HCT116 (cell line): ENCODE results near the gene SLC2A9. TPM values are rescaled to one million over a fixed set of nuclear protein-coding genes. Genes with fewer than 3 reads are reported as not detected.

ENCODE experiments used
- ATAC-seq: fragments of 200-7000 bp; cut with Tn5 transposase; 2 replicates; pipeline ENCODE4 v1.9.1; 2020; ENCODE audit warnings: mild to moderate bottlenecking, moderate library complexity
- BruUV-seq: library from RNA; stranded (reverse); fragments of 400-500 nt; replicated peaks from 2 replicates; lab custom pipeline; 2021; lab: Mats Ljungman, UMichigan
- CTCF ChIA-PET: fragments of 300-600 bp; sonication (Branson Sonifier 250); formaldehyde crosslinking; loops from one replicate; lab custom pipeline; 2021; ENCODE audit warnings: antibody characterized with exemption; lab: Charles Lee
- POLR2A ChIA-PET: fragments of 300-600, 350-600 bp; sonication (Branson Sonifier 250); formaldehyde crosslinking; loops from one replicate; lab custom pipeline; 2021; ENCODE audit warnings: antibody characterized with exemption; lab: Charles Lee
- RAD21 ChIA-PET, 2 experiments: fragments of 300-600 bp; sonication (Branson Sonifier 250); formaldehyde crosslinking; loops; one replicate each; lab custom pipeline; 2023; ENCODE audit warnings: low total read pairs in 2 of 2; ENCODE audit not compliant: uncharacterized antibody in 2 of 2, unreplicated experiment in 2 of 2, low non-redundant PET in 1 of 2; lab: Charles Lee
- DNase-seq: peaks from one replicate; pipeline ENCODE4 v3.0.0-alpha.2; 2010; ENCODE audit warnings: low read depth, low spot score
- H2AFZ ChIP-seq: fragments of 200-600 bp; shearing (Covaris generic), sonication (generic); 2 replicates; pipeline ENCODE4 v1.6.1; 2017; ENCODE audit warnings: low read depth, mixed run types, mixed read lengths, antibody characterized with exemption, low read length; ENCODE audit not compliant: poor library complexity, severe bottlenecking
- H3K27ac ChIP-seq: 2 replicates; pipeline ENCODE4 v1.5.1; 2012; ENCODE audit warnings: low read depth, low read length
- H3K27me3 ChIP-seq: fragments of 200-600 bp; sonication (generic); 2 replicates; pipeline ENCODE4 v1.6.1; 2016; ENCODE audit warnings: mixed run types, low read length, mixed read lengths; ENCODE audit not compliant: insufficient read depth
- H3K36me3 ChIP-seq, 2 experiments: fragments of 200-500 bp in 1 of 2; fragments of 200-600 bp in 1 of 2; sonication (Bioruptor generic) in 1 of 2; sonication (generic) in 1 of 2; 2 replicates each; pipeline versions ENCODE4 v1.5.1 to v1.6.1; 2014 to 2016; ENCODE audit warnings: low read length in 2 of 2, inconsistent platforms in 1 of 2, mixed read lengths in 1 of 2, mixed run types in 1 of 2; ENCODE audit not compliant: insufficient read depth in 2 of 2, control insufficient read depth in 1 of 2
- H3K4me1 ChIP-seq, 2 experiments: fragments of 200-600 bp in 1 of 2; sonication (generic) in 1 of 2; 2 replicates each; pipeline versions ENCODE4 v1.5.1 to v1.6.1; 2012 to 2017; ENCODE audit warnings: low read length in 2 of 2, inconsistent platforms in 1 of 2, mild to moderate bottlenecking in 1 of 2, mixed read lengths in 1 of 2, mixed run types in 1 of 2, moderate library complexity in 1 of 2; ENCODE audit not compliant: insufficient read depth in 2 of 2, control insufficient read depth in 1 of 2
- H3K4me2 ChIP-seq: fragments of 200-600 bp; sonication (generic); 2 replicates; pipeline ENCODE4 v1.6.1; 2017; ENCODE audit warnings: mixed run types, low read length, mixed read lengths
- H3K4me3 ChIP-seq, 2 experiments: fragments of 200-600 bp in 1 of 2; sonication (generic) in 1 of 2; replicated peaks in 1 of 2; 2 replicates each; pipeline ENCODE4 v1.5.1; 2011 to 2016; ENCODE audit warnings: low read length in 2 of 2, control low read depth in 1 of 2, low read depth in 1 of 2, mild to moderate bottlenecking in 1 of 2, mixed read lengths in 1 of 2, mixed run types in 1 of 2
- H3K79me2 ChIP-seq: fragments of 200-600 bp; sonication (generic); 2 replicates; pipeline ENCODE4 v1.6.1; 2017; ENCODE audit warnings: mild to moderate bottlenecking, mixed run types, low read length, moderate library complexity, mixed read lengths; ENCODE audit not compliant: insufficient read depth
- H3K9ac ChIP-seq: fragments of 200-600 bp; sonication (generic); 2 replicates; pipeline ENCODE4 v1.6.1; 2016; ENCODE audit warnings: low read length, mixed read lengths
- H3K9me2 ChIP-seq: fragments of 200-600 bp; sonication (generic), shearing (Covaris generic); 2 replicates; pipeline ENCODE4 v1.6.1; 2017; ENCODE audit warnings: mixed run types, mild to moderate bottlenecking, moderate library complexity; ENCODE audit not compliant: insufficient read depth
- H3K9me3 ChIP-seq, 2 experiments: fragments of 200-500 bp in 1 of 2; fragments of 200-600 bp in 1 of 2; sonication (Bioruptor generic) in 1 of 2; sonication (generic) in 1 of 2; 2 replicates each; pipeline ENCODE4 v1.6.1; 2014 to 2017; ENCODE audit warnings: low read length in 2 of 2, mixed read lengths in 2 of 2, inconsistent platforms in 1 of 2, low read depth in 1 of 2, mild to moderate bottlenecking in 1 of 2, mixed run types in 1 of 2, moderate library complexity in 1 of 2; ENCODE audit not compliant: control insufficient read depth in 1 of 2, insufficient read depth in 1 of 2
- H4K20me1 ChIP-seq: fragments of 200-600 bp; sonication (generic), shearing (Covaris generic); 2 replicates; pipeline ENCODE4 v1.6.1; 2017; ENCODE audit warnings: mixed run types, mild to moderate bottlenecking, moderate library complexity; ENCODE audit not compliant: insufficient read depth
- CBX3 ChIP-seq: IDR thresholded peaks from 2 replicates; pipeline ENCODE4 v1.6.1; 2012; ENCODE audit warnings: low read depth
- CEBPB ChIP-seq: IDR thresholded peaks from 2 replicates; pipeline ENCODE4 v1.6.1; 2012; ENCODE audit warnings: low read depth
- CTCF ChIP-seq, 3 experiments: fragments of 200-600 bp in 1 of 3; sonication (generic) in 1 of 3; IDR thresholded peaks in 2 of 3; conservative IDR thresholded peaks in 1 of 3; 2 replicates each; pipeline ENCODE4 v1.5.1; 2012 to 2017; ENCODE audit warnings: low read depth in 2 of 3, low read length in 2 of 3, antibody characterized with exemption in 1 of 3, borderline replicate concordance in 1 of 3, control low read depth in 1 of 3, mild to moderate bottlenecking in 1 of 3, mixed read lengths in 1 of 3, mixed run types in 1 of 3, moderate library complexity in 1 of 3; ENCODE audit not compliant: insufficient read depth in 1 of 3
- ELF1 ChIP-seq: IDR thresholded peaks from 2 replicates; pipeline ENCODE4 v1.6.1; 2012; ENCODE audit warnings: low read depth, borderline replicate concordance
- EZH2phosphoT487 ChIP-seq: fragments of 200-600 bp; IDR thresholded peaks from 2 replicates; pipeline ENCODE4 v1.6.1; 2018; ENCODE audit warnings: antibody characterized with exemption, borderline replicate concordance
- FOSL1 ChIP-seq: IDR thresholded peaks from 2 replicates; pipeline ENCODE4 v1.6.1; 2012; ENCODE audit warnings: low read depth
- POLR2A ChIP-seq: IDR thresholded peaks from 2 replicates; pipeline ENCODE4 v1.7.0; 2011; ENCODE audit warnings: borderline replicate concordance; ENCODE audit not compliant: insufficient read depth, insufficient read length; ENCODE audit errors: extremely low read depth
- POLR2AphosphoS5 ChIP-seq: IDR thresholded peaks from 2 replicates; pipeline ENCODE4 v1.6.1; 2011; ENCODE audit warnings: mild to moderate bottlenecking, low read depth, low read length, moderate library complexity
- RAD21 ChIP-seq: IDR thresholded peaks from 2 replicates; pipeline ENCODE4 v1.6.1; 2012; ENCODE audit warnings: low read depth, mild to moderate bottlenecking
- SIN3A ChIP-seq: IDR thresholded peaks from 2 replicates; pipeline ENCODE4 v1.6.1; 2012; ENCODE audit warnings: low read depth
- SP1 ChIP-seq: IDR thresholded peaks from 2 replicates; pipeline ENCODE4 v1.6.1; 2012; ENCODE audit warnings: low read depth
- TCF7L2 ChIP-seq: IDR thresholded peaks from 2 replicates; pipeline ENCODE4 v1.7.0; 2011; ENCODE audit warnings: borderline replicate concordance, inconsistent platforms; ENCODE audit not compliant: insufficient read depth, insufficient read length; ENCODE audit errors: extremely low read depth
- YY1 ChIP-seq: IDR thresholded peaks from 2 replicates; pipeline ENCODE4 v1.6.1; 2011; ENCODE audit warnings: low read length, low read depth, moderate library complexity, mild to moderate bottlenecking; ENCODE audit not compliant: insufficient replicate concordance; ENCODE audit errors: extremely low read depth
- ZNF274 ChIP-seq: fragments of 200-500 bp; sonication (Bioruptor generic); IDR thresholded peaks from 2 replicates; pipeline ENCODE4 v1.6.1; 2014; ENCODE audit warnings: mild to moderate bottlenecking, low read depth, low read length, inconsistent platforms
- intact Hi-C: fragments of 100-400 bp; cut with micrococcal nuclease; formaldehyde crosslinking; loops from 2 replicates; pipeline ENCODE4 v1.10.0; 2022
- total RNA-seq: library from RNA; stranded (reverse); gene quantifications from one replicate; pipeline ENCODE4 v1.2.1, GENCODE V29; 2021; ENCODE audit not compliant: unreplicated experiment
- TF ChIP-seq, protein P1 (sequence below): IDR thresholded peaks from 2 replicates; pipeline ENCODE4 v1.6.1; 2011; ENCODE audit warnings: mild to moderate bottlenecking, low read length, moderate library complexity; ENCODE audit not compliant: insufficient replicate concordance; ENCODE audit errors: extremely low read depth

Gene SLC2A9
- total RNA-seq, 1 experiment from 2014 or later: 2.2 TPM

- TF ChIP-seq, protein P1, sequence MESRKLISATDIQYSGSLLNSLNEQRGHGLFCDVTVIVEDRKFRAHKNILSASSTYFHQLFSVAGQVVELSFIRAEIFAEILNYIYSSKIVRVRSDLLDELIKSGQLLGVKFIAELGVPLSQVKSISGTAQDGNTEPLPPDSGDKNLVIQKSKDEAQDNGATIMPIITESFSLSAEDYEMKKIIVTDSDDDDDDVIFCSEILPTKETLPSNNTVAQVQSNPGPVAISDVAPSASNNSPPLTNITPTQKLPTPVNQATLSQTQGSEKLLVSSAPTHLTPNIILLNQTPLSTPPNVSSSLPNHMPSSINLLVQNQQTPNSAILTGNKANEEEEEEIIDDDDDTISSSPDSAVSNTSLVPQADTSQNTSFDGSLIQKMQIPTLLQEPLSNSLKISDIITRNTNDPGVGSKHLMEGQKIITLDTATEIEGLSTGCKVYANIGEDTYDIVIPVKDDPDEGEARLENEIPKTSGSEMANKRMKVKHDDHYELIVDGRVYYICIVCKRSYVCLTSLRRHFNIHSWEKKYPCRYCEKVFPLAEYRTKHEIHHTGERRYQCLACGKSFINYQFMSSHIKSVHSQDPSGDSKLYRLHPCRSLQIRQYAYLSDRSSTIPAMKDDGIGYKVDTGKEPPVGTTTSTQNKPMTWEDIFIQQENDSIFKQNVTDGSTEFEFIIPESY: no peak
These were observed 98.0 kb downstream of the SLC2A9 start (continued) for GRCh38 chr4:9923195-9923812.

DNA sequence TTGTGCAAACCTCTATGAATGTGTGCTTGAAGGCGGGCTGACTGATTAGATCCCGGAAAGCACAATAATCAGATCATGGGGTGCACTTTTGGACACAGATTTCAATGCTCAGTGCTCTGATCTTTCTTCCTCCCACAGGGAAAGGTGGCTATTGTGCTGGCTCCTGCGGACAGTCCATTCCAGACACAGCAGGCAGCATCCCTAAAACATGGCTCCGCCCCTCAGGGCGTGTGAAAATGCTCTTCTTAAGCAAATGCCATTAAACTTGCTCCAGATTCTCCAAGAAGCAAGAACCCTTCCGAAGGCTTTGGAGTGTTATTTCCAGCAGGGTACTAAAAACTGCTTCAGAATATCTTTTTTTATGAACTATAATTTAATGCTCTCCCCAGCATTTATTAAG is 100.0 kb downstream of the SLC2A9 start:
- POLR2A ChIA-PET: no interaction called here
- Histone ChIP-seq H3K4me1 (peaks cover 0 to 5% of the 10 kb centered on the region in 2 experiments; a peak in 1 of 4 replicates), H2AFZ (no peak overlapping the region), H3K9ac (no peak overlapping the region), H3K36me3 (no peaks in the 10 kb centered on the region), H3K4me3 (no peak overlapping the region), H3K27me3 (no peaks in the 10 kb centered on the region), H3K79me2 (no peaks in the 10 kb centered on the region), H4K20me1 (no peaks in the 10 kb centered on the region), H3K4me2 (no peak overlapping the region), H3K9me2 (no peaks in the 10 kb centered on the region), H3K27ac (no peak overlapping the region), H3K9me3 (no peaks in the 10 kb centered on the region)
- TF ChIP-seq TCF7L2 (no peak), ZNF274 (no peak)
- DNase-seq: no peak
- no TSS peak for BruUV-seq
- RAD21 ChIA-PET: no interaction called here
- CTCF ChIA-PET: no interaction called here
- intact Hi-C loops: no loop called here
- ATAC-seq: no peak

GRCh38 chr4:9920029-9920428 is 101.3 kb downstream of the SLC2A9 start:
- no peak overlapping the region for H3K9ac ChIP-seq
- no peak for ATAC-seq
- no peaks in the 10 kb centered on the region for H3K79me2 ChIP-seq
- H3K27ac ChIP-seq: no peak overlapping the region
- no peak for DNase-seq
- H3K27me3 ChIP-seq: no peaks in the 10 kb centered on the region
- H3K9me3 ChIP-seq: no peaks in the 10 kb centered on the region
- H3K4me1 ChIP-seq: peaks cover 0 to 5% of the 10 kb centered on the region in 2 experiments; a peak in 1 of 4 replicates
- intact Hi-C loops: no loop called here
- ChIA-PET CTCF (no interaction called here), RAD21 (no interaction called here), POLR2A (no interaction called here)
- H4K20me1 ChIP-seq: no peaks in the 10 kb centered on the region
- no peak overlapping the region for H2AFZ ChIP-seq
- H3K4me2 ChIP-seq: no peak overlapping the region
- H3K36me3 ChIP-seq: no peaks in the 10 kb centered on the region
- H3K4me3 ChIP-seq: no peak overlapping the region
- no peaks in the 10 kb centered on the region for H3K9me2 ChIP-seq
- no TSS peak for BruUV-seq
- TF ChIP-seq ELF1 (no peak), POLR2AphosphoS5 (no peak), CBX3 (no peak), FOSL1 (no peak), YY1 (no peak), SP1 (no peak), TCF7L2 (no peak), EZH2phosphoT487 (no peak), RAD21 (no peak), POLR2A (no peak), CTCF (IDR thresholded peaks at IDR 0.05 in 2 of 3, conservative IDR thresholded peaks at IDR 0.05 in 1 of 3; ENCODE audit: borderline replicate concordance in 1 of 3, insufficient read depth in 1 of 3, low read depth in 2 of 3, low read length in 2 of 3) (no peak), CEBPB (no peak), SIN3A (no peak)
